NCI-H1105 (cell line): ENCODE data around the gene RAB11A.

Source experiments
- DNase-seq: peaks from one replicate; lab custom pipeline; 2025; lab: John Stamatoyannopoulos, UW

RAB11A gene

DNA sequence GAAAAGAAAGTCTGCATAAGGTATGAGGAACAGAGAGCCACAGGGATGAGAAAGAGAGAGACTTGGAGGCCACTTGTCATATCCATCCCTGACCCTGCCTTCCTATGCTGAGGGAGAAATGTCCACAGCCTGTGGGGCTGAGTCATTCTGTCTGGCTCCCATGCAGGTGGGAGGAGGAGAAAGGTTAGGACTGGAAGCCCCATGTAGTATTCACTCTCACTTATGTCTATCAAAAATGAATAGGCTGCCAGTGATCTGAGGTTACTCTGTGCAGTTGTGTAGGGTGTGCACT lies 71.3 kb downstream of the RAB11A start:
- DNase-seq, result no peak
